CD4-positive, alpha-beta T cell treated with Interleukin-17A for 4 hours (primary cell): ENCODE results near the gene DHTKD1.
"Not testable (repeated sequence)": the region's sequence is repeated elsewhere in the genome, so short reads cannot be mapped to it uniquely, and the experiment has no call there.

ENCODE experiments used
- DNase-seq: peaks from one replicate; pipeline ENCODE4 v3.0.0-alpha.2; 2020; ENCODE audit warnings: mixed read lengths

DHTKD1 gene

DNA sequence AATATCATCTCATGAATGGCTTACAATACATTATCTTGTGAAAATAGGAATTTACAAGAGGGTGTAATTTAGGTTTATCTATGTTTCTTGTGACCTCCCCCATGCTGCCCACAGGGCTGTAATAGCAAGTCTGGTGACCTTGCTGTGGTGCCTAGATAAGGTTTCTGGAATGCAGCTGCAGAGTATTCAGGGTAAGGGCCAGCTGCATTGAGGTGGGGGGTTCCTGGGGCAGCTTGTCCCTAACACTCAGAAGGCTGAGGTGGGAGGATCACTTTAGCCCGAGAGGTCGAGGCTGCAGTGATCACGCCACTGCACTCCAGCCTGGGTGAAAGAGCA, 5.3 kb upstream of the DHTKD1 start:
- DNase-seq, result no peak

DNA sequence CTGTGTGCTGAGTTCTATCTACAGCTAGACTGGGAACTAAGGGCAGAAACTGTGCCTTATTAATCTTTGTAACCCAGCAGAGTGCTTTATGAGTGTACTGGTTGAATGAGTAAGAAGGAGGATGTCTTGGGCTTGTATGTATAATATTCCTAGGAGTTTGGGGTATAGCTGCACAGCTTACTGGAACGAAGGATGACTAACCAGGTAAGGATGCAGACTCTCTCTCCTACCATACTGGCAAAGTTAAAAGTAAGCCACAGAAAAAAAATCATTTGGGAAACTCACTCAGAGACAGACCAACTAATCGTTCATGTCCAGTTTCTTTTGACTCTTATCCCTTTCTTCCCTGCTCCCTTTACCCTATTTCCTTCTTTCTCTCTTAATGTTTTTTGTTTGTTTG, 1.4 kb upstream of the DHTKD1 start:
- no peak for DNase-seq

DNA sequence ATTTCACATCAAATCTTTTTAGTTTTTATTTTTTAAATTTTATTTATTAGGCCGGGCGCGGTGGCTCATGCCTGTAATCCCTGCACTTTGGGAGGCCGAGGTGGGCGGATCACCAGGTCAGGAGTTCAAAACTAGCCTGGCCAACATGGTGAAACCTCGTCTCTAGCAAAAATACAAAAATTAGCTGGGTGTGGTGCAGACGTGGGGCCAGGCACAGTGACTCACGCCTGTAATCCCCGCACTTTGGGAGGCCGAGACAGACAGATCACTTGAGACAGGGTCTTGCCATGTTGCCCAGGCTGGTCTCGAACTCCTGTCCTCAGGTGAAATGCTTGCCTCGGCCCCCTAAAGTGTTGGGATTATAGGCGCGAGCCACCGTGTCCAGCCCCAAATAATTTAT, 2.7 kb downstream of the DHTKD1 start:
- DNase-seq, result not testable (repeated sequence)

DNA sequence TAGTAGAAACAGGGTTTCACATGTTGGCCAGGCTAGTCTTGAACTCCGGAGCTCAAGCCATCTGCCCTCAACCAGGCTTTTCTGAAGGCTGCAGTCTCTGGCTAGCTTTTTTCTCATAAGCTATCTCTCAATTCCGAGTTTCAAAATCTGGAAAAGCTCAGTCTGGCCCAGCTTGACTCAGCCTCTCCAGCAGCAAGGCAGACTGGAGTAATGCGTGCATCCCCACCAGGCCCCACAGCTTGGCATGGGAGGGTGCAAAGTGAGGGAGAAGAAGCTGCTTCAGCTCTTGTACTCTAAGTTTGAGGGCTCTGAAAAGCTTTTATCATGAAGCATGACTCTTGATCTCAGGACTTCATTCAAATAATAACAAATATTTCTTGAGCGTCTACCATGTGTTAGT, 4.8 kb downstream of the DHTKD1 start:
- DNase-seq, result no peak

DNA sequence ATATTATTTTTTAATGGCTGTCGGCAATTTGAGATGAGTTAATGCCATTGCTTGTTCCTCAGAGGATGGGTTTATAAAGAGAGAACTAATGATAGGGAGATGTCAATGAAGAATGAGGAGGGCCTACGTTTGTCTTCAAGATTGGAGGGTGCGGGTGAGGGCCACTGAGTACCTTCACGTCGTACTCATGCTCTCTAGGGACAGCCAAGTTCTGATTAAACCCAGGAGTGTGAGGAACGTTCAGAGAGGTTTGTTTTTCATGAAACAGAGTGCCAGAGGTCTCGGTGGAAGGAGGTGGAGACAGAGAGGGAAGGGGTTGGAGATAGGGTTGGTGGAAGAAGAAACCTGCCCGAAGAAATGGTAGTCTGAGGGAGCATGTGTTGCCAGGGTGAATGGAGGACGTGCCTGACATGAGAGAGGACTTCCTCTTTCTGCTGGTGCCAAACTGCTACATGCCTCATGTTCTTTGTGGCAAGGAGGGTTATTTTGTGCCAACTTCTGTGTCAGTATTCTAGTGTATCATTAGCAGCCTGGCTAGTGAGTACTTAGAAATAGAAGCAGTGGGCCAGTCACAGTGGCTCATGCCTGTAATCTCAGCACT, 8.9 kb downstream of the DHTKD1 start:
- DNase-seq, result no peak

DNA sequence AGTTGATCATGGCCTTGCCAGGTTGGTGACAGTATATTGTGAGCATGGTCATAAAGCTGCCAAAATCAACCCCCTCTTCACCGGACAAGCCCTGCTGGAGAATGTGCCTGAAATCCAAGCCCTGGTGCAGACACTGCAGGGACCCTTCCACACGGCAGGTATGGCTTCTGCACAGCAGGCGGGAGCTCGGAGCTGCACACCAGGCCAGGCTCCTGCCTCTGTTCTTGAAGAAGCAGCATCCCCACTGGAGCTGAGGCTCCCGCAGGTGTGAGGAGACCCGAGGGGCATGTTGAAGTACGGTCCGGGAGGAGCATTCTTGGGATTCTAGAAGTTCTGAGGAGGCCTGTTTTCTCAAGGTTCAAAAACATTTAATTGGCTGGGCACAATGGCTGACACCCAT, 12.7 kb downstream of the DHTKD1 start:
- DNase-seq, result no peak

DNA sequence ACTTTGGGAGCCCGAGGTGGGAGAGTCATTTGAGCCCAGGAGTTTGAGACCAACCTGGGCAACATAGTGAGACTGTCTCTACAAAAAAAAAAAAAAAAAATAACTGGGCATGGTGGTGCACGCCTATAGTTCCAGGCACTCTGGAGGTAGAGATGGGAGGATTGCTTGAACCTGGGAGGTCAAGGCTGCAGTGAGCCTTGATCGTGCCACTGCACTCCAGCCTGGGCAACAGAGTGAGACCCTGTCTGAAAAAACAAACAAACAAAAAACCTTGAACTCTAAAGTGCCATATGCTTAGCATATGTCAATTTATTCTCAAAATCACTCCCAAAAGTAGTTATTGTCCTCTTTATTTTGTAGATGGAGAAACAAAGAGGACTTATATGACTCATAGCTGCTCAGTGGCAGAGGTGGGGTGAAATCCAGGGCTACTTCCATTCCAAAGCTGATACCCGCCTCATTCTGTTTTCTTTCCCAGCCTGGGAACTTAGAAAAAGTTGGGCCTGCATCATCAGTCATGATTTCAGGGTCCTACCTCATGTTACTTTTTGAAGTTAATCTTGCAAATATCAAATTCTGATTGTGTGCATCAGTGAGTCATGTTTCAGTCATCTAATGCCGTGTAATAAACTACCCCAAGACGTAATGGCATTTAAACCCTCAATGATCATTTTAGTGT, 13.3 kb downstream of the DHTKD1 start:
- DNase-seq, result no peak

DNA sequence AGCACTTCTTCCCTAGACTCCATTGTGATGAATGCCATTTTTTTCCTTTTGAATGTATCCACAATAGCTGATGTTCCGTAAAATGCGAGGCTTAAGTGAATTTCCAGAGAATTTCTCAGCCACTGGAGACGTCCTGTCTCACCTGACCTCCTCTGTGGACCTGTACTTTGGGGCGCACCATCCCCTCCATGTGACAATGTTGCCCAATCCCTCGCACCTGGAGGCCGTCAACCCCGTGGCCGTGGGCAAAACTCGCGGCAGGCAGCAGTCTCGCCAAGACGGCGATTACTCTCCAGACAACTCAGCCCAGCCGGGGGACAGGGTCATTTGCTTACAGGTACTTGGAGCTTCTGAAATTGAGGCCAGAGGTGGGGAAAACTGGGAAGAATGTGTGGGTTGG, 20.2 kb downstream of the DHTKD1 start:
- DNase-seq, result no peak

DNA sequence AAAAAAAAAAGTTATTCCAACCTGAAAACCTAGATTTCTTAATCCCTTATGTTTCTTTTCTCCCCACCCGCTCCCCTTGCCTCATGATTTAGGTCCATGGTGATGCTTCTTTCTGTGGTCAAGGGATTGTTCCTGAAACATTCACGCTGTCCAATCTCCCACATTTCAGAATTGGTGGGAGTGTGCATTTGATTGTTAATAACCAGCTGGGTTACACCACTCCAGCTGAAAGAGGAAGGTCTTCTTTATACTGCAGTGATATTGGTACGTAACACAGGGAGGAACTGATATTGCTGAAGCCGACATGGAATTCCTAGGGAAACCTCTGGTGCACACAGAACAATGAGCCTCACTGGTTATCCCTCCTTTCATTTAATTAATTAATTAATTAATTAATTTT, 22.7 kb downstream of the DHTKD1 start:
- no peak for DNase-seq

DNA sequence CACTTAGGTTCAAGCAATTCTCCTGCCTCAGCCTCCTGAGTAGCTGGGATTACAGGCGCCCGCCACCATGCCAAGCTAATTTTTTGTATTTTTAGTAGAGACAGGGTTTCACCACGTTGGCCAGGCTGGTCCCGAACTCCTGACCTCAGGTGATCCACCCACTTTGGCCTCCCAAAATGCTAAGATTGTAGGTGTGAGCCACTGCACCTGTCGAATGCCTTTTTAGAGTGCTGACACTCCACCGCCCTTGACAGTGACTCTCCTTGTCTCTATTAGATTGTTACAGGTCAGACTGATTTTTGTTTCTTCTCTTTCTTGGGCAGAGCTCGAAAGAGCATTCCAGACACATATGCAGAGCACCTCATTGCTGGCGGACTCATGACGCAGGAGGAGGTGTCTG, 28.6 kb downstream of the DHTKD1 start:
- DNase-seq, result not testable (repeated sequence)

DNA sequence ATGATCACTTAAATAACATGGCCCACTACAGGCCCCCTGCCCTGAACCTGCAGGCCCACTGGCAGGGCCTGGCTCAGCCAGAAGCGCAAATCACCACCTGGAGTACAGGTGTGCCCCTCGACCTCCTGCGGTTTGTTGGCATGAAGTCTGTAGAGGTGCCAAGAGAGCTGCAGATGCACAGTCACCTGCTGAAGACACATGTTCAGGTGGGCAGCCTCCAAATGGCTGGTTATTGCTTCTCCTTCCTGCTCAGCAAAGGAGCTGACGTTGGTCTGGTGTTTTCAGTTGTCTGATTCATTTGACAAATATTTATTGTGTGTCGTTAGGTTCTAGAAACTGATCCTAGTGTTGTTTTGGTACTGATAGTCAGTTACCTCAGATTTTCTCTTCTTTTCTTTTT, 29.0 kb downstream of the DHTKD1 start:
- no peak for DNase-seq

DNA sequence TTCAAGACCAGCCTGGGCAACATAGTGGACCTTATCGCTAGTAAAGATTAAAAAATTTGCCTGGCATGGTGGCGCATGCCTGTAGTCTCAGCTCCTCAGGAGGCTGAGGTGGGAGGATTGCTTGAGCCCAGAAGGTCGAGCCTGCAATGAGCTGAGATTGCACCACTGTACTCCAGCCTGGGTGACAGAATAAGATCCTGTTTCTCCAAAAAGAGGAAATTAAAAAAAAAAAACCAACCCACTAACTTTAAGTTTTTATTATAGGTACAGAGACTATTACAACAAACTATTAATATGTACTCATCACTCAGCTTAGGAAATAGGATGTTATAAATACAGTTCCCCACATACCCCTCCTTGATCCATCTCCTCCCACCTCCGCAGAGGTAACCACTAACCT, 30.2 kb downstream of the DHTKD1 start:
- DNase-seq, result no peak

DNA sequence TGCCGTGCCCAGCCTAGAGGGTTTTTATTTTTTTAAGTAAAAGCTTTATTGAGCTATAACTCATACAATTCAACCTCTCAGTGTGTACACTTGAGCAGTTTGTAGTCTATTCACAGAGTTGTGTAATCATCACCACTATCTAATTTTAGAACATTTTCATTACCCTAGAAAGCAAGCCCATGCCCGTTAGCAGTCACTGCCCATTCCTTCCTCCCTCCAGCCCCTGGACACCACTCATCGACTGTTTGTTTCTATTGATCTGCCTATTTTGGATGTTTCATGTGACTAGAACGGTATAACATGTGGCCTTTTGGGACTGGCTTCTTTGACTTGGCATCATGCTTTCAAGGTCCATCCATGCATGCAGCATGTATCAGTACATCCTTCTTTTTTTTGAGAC, 35.0 kb downstream of the DHTKD1 start:
- DNase-seq, result no peak

DNA sequence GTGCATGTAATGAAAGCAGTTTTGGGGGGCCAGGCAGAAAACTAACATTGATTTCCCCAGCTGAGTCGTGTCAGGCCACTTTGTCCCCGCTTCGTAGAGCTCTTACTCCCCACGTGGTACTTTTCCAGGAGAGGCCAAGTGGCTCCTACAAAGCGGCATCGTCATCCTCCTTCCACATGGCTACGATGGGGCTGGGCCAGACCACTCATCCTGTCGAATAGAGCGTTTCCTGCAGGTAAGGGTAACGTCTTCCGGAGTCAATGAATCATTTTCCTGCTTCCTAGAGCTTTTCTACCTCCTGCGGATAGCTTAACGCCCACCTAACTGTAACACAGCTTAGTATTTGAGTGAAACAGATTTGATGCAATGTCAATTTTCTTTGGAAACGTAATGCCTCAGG, 39.0 kb downstream of the DHTKD1 start:
- DNase-seq, result no peak

DNA sequence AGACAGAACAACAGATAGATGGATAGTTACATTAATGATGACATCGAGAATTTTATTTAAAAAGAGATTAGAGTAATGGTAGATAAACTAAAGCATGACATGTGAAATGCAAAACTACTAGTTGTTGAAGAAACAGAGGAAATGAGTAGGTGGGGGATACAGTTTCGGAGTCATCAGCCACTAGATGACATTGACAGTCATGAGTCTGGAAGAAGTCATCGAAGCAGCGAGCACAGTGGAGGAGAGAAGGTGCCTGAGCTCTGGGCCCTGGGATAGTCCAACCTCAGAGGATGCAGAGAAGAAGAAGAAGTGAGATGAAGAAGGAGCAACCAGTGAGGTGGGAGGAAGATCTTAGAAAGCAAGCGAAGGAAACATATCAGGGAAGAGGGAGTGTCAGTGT, 40.5 kb downstream of the DHTKD1 start:
- DNase-seq, result no peak

DNA sequence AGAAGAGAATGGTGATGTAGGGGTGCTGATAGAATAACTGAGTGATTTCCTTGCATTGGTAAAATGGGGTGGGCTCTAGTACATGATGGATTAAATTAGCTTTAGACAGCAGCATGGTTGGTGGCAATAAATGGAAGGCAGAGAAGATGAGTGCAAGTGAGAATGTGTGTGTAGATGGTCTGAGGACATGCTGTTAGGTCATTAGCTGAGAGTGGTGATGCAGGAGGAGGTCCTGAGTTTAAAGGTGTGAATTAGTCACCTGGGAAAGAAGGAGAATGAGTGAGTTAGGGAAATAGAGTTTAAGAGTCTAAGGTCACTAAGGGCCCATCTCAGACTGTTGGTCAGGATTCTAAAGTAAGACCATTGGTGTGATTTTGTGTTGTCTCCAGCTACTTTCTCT, 42.8 kb downstream of the DHTKD1 start:
- DNase-seq, result no peak

DNA sequence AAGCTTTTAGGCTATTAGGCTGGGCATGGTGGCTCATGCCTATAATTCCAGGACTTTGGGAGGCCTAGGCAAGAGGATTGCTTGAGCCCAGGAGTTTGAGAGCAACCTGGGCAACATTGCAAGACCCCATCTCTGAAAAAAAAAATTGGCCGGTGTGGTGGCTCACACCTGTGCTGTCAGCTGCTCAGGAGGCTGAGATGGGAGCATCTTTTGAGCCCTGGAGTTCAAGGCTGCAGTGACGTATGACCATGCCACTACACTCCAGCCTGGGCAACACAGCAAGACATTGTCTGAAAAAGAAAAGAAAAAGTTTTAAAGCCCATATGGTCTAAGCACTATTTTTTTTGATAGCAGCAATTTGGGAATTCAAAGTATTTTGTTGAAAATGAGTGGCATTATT, 44.9 kb downstream of the DHTKD1 start:
- DNase-seq, result no peak

DNA sequence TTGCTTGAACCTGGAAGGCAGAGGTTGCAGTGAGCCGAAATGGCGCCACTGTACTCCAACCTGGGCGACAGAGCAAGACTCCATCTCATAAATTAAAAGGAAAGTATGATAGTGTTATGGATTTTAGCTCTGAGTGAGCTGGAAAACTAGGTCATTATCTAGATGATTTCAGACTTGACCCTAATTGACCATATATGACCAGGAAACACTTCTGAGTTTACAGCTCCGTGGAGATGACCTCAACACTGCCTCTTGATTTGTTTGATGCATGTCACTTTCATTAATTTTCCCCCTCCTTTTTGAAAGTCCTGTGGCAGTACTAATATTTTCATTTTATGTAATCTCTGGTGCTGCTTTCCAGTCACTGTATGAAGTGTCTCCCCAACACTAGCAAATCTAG, 52.9 kb downstream of the DHTKD1 start:
- DNase-seq, result no peak

DNA sequence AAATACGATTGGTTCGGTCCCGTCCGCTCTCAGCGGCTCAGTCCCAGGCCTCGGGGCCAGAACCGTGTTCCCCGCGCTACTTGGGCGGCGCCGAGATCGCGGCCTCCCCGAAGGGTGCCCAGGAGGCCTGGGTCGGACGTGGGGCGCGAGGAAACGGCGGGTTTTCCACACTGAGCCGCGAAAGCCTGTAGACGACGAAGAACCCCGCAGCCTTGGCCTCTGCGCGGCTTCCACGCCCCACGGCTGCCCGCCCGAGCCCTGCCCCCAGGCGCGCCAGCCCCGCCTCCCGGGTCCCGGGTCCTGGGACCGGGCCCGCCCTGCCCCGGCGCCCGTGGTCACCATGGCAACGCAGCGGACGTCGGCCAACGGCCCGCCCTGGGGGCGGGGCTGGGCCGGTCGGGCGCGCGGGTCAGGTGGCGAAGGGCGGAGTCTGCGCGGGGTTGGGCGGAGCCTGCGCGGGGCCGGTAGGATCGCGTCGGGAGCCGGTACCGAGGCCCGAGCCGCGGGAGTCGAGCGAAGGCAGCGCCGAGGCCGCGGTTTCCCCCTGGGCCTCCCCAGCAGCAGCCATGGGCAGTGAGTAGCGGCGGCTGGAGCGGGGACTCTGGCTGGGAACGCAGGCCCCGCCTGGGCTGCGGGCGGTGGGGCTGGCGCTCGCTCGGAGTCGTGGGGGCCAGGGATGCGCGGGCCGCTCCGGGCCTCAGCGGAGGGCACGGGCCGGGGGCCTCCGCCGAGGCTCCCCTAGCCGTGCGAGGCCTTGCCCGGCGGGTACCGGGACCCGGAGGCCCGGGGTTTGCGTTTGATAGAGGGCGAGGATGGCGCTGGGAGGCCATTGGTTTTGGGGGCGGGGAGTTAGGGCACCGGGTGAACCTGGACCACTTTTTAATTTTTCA, 60.7 kb downstream of the DHTKD1 start, which contains the start of gene SEC61A2:
Gene SEC61A2 (plus strand): TSS at position 456 of the 890 bp plus-strand sequence. CDS start 111 bp downstream, at position 567.
- peak; percentile 99 for DNase-seq

DNA sequence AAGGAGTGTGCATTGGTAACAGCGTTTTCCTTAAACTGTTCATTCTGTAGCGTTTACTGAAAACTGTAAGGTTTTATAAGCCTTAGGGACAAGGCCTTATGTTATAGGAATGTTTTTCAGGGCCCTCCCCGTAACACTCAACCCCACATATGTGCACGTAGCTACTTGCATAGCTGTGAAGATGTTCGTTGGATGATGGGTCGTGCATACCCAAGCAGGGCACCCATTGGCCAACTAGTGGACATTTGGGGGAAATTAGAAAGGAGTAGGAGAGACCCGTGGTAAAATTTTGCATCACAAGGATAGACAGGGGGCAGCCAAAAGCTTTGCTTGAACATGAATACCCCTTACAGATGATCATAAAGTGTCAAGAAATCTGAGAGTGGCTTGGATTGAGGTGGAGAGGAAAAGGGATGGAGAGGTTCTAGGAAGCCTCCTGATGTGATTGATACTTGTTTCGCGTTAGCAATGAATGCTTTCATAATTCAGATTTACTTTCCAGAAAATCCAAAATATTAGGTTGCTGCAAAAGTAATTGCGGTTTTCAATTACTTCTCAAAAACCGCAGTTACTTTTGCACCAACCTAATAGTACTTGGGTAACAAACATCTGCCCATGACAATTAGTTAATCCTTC, 61.6 kb downstream of the DHTKD1 start:
- peak; percentile 36 for DNase-seq

DNA sequence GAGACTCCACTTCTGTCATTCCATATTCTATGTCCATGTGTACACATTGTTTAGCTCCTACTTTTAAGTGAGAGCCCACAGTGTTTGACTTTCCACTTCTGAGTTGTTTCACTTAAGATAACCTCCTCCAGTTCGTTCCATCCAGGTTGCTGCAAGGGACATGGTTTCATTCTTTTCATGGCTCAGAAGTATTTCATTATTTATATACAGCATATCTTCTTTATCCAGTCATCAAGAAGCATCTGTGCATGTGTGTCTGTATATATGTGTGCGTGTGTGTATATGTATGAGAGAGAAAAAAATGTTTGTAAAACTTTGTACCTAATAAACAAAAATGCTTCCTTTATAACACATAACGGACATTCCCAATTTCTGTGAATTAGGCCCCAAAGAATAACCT, 66.9 kb downstream of the DHTKD1 start:
- DNase-seq, result no peak

DNA sequence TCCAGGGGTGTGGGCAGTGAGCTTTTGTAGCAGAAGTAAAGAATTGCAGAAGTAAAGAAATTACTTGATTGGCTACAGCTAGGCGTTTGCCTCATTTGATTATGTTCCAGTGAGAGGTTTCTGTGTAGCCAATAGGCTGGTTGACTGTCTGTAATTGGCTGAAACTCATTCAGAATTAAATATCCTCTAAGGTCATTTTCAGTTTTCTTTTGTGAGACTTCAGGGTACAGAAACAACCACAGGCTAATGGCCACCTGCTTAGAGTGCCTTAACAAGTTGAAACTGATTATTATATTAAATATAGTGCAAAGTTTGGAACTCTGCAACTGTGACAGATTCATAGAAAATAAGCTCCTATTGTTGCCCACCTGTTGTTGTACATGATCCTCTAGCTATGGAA, 71.3 kb downstream of the DHTKD1 start:
- DNase-seq, result no peak

DNA sequence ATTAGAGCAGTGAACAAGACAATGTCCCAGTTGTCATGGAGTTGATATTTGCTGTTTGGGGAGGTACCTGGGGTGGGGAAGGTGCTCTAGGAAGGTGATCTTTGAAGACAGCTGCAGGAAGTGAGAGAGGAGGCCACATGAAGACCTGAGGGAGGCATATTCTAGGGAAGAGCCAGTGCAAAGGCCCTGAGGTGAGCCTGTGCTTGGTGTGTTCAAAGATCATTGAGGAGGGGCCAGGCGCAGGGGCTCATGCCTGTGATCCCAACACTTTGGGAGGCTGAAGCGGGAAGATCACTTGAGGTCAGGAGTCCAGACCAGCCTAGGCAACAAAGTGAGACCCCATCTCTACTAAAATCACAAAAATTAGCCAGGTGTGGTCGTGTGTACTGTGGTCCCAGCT, 75.8 kb downstream of the DHTKD1 start:
- no peak for DNase-seq

DNA sequence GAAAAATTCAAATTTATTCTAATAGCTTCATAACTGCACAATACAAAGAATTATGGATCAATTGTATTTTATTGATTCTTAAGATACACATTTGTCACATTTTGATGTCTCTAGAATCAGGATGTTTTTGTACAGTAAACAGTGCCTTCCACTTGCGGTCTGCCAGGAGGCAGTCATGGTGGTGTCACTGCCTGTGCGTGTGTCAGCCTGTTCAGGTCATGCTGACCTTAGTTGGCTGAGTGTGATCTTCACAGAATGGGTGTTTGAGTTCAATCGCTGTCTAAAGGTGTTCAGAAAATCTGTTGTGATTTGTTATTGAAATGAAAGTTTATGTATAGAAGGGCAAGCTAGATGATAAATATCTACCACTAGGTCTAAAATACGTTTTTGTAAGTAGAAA, 81.4 kb downstream of the DHTKD1 start:
- no peak for DNase-seq
